Kidney (tissue), 14 donors: Measurements from ENCODE around the gene TNKS1BP1. TPM values are rescaled to one million over a fixed set of nuclear protein-coding genes. Genes with fewer than 3 reads are reported as not detected.
A peak's percentile ranks its signal among the peaks of the same experiment; 100 is the strongest.

Source experiments
- DNase-seq, 5 donors: peaks; one replicate each; pipeline ENCODE4 v3.0.0-alpha.2; 2013 to 2020
- FAIRE-seq: peaks from 2 replicates; lab custom pipeline; 2012; peaks lifted over from hg19 to GRCh38; lab: Jason Lieb, UNC
- H3K27ac ChIP-seq, 2 donors: one replicate each; pipeline ENCODE4 v1.7.0; 2013; ENCODE audit warnings: low read depth in 2 of 2, low read length in 2 of 2, inconsistent platforms in 1 of 2
- H3K27me3 ChIP-seq: one replicate; pipeline ENCODE4 v1.7.1; 2013; ENCODE audit warnings: low read length, inconsistent platforms; ENCODE audit not compliant: control insufficient read depth, insufficient read depth
- H3K36me3 ChIP-seq, 3 donors: one replicate each; pipeline versions ENCODE4 v1.7.0 to v1.7.1; 2013; ENCODE audit warnings: low read length in 3 of 3, control low read depth in 1 of 3, inconsistent platforms in 1 of 3; ENCODE audit not compliant: insufficient read depth in 3 of 3, control insufficient read depth in 2 of 3
- H3K4me1 ChIP-seq, 3 donors: one replicate each; pipeline versions ENCODE4 v1.7.0 to v1.7.1; 2013; ENCODE audit warnings: low read length in 3 of 3, inconsistent platforms in 1 of 3, low read depth in 1 of 3; ENCODE audit not compliant: control insufficient read depth in 2 of 3, insufficient read depth in 2 of 3
- H3K4me3 ChIP-seq, 3 donors: one replicate each; pipeline versions ENCODE4 v1.7.0 to v1.8.1; 2013; ENCODE audit warnings: low read length in 3 of 3, control low read depth in 1 of 3, inconsistent platforms in 1 of 3
- H3K9ac ChIP-seq, 3 donors: one replicate each; pipeline versions ENCODE4 v1.7.0 to v1.7.1; 2013; ENCODE audit warnings: low read length in 3 of 3, control low read depth in 1 of 3, inconsistent platforms in 1 of 3
- H3K9me3 ChIP-seq, 3 donors: one replicate each; pipeline versions ENCODE4 v1.7.0 to v1.7.1; 2013; ENCODE audit warnings: low read length in 3 of 3, control low read depth in 1 of 3, inconsistent platforms in 1 of 3; ENCODE audit not compliant: control insufficient read depth in 2 of 3, insufficient read depth in 1 of 3
- intact Hi-C: fragments of 100-400 bp; cut with DNase I; formaldehyde crosslinking; loops from one replicate; pipeline ENCODE4 v1.11.1; 2022
- polyA plus RNA-seq: library from polyadenylated mRNA; stranded (reverse); fragments of 350-450 nt; fragmentation: Illumina TruSeq; extraction: RNeasy Lipid Tissue Mini Kit (QIAGEN cat#74804); gene quantifications from one replicate; pipeline ENCODE4 v1.2.3, GENCODE V29; 2014; ENCODE audit warnings: low read depth, low replicate concordance; ENCODE audit not compliant: insufficient read depth
- total RNA-seq: library from RNA; stranded (reverse); fragmentation: NEBNext Ultra II Directional; extraction: Animal tissue kit (Norgen Biotek cat#: 25700); gene quantifications from one replicate; pipeline ENCODE4 v1.2.1, GENCODE V29; 2021
- TF ChIP-seq, protein P1 (sequence below): IDR thresholded peaks from 3 replicates; pipeline ENCODE4 v1.5.1; 2012; ENCODE audit warnings: mild to moderate bottlenecking, moderate library complexity, borderline replicate concordance; ENCODE audit not compliant: insufficient read depth; ENCODE audit errors: extremely low read depth
- donor health status: control.
- donor health status: control.
- donor health status: control.
- donor health status: control.
- donor health status: control.
- donor health status: DM: yes; HTN: yes; CAD: no.
- donor health status: Normal renal cell carcinoma (clear cell type).

TNKS1BP1 gene
- total and polyA plus RNA-seq, 2 donors from 2014 or later, result 53.3 to 206 TPM

DNA sequence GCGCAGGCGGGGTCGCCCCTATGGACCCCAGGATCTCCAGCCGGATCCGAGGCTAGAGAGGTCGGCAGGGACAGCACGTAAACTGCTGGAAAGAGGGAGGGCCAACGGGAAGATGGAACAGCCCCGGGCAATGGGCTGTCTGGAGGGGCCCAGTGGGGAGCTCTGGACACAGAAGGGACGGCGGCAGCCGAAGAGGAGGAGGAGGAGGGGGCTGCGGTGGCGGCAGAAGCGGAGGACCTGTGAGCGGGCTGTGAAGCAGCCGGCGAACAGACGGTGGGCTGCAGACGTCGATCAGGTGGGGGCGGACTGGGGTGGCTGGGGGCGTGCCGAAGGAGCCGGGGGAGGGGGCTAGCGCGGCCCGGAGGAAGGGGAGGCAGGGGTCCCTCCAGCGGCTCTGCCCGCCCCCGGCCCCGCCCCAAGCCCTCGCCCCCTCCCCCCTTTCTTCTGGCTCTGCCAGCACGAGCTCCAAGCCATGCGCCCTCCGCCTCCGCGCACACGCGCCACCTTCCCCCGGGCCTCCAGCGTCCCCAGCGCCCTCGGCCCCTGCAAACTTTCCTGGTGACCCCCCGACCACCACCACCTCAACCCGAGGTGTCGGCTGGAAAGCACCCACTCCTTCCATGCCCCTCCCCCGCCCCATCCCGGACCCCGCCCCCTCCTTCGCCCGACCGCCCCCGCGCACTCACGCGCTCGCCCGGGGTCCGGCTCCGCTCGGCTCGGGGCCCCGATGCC, 432 bp downstream of the TNKS1BP1 start:
- Histone ChIP-seq H3K27me3 (no peaks in the 10 kb centered on the region), H3K9me3 (no peaks in the 10 kb centered on the region), H3K4me1 (peaks cover 12 to 26% (median 26%) of the 10 kb centered on the region in 3 donors), H3K9ac (peak overlapping the region; percentile 35 to 86 (median 84)), H3K27ac (peak overlapping the region; percentile 91 to 96), H3K36me3 (peaks cover 10 to 23% (median 17%) of the 10 kb centered on the region in 3 donors), H3K4me3 (peak overlapping the region; percentile 55 to 78 (median 70))
- TF ChIP-seq, protein P1, sequence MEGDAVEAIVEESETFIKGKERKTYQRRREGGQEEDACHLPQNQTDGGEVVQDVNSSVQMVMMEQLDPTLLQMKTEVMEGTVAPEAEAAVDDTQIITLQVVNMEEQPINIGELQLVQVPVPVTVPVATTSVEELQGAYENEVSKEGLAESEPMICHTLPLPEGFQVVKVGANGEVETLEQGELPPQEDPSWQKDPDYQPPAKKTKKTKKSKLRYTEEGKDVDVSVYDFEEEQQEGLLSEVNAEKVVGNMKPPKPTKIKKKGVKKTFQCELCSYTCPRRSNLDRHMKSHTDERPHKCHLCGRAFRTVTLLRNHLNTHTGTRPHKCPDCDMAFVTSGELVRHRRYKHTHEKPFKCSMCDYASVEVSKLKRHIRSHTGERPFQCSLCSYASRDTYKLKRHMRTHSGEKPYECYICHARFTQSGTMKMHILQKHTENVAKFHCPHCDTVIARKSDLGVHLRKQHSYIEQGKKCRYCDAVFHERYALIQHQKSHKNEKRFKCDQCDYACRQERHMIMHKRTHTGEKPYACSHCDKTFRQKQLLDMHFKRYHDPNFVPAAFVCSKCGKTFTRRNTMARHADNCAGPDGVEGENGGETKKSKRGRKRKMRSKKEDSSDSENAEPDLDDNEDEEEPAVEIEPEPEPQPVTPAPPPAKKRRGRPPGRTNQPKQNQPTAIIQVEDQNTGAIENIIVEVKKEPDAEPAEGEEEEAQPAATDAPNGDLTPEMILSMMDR, result no peak
- DNase-seq (peak; percentile 74 to 94 (median 83)), FAIRE-seq (no peak)
- intact Hi-C loops, result no loop called here

DNA sequence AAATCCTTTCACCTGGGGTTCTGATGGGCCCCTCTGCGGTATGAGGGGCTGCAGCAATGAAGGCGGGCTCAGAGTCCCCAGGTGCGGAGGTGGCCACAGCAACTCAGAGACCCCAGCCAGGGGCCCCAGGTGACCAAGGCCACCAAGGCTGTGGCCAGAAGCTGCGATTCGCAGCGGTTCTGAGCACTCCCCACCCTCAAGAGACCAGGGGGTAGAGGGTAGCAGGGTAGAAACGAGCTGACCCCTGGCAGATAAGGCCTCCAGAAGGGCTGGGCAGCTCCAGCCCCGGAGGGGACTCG, 948 bp downstream of the TNKS1BP1 start:
- TF ChIP-seq, protein P1, result no peak
- no peaks in the 10 kb centered on the region for H3K27me3 ChIP-seq
- peak overlapping the region; percentile 91 to 96 for H3K27ac ChIP-seq
- H3K9ac ChIP-seq, result peak overlapping the region; percentile 35 to 86 (median 84)
- H3K4me3 ChIP-seq, result peak overlapping the region; percentile 55 to 78 (median 70)
- H3K4me1 ChIP-seq, result peaks cover 12 to 26% (median 26%) of the 10 kb centered on the region in 3 donors
- H3K9me3 ChIP-seq, result no peaks in the 10 kb centered on the region
- peaks cover 10 to 20% (median 14%) of the 10 kb centered on the region in 3 donors for H3K36me3 ChIP-seq
- DNase-seq (no peak), FAIRE-seq (no peak)
- intact Hi-C loops, result no loop called here

- no peak for FAIRE-seq
- peak overlapping the region; percentile 91 to 96 for H3K27ac ChIP-seq
These were observed 1.4 kb downstream of the TNKS1BP1 start for GRCh38 chr11:57323167-57323854.

More at GRCh38 chr11:57323167-57323854, 1.4 kb downstream of the TNKS1BP1 start:
- Histone ChIP-seq H3K36me3 (peaks cover 6 to 15% (median 10%) of the 10 kb centered on the region in 3 donors), H3K27me3 (no peaks in the 10 kb centered on the region), H3K4me3 (peak overlapping the region; percentile 55 to 78 (median 70)), H3K9me3 (no peaks in the 10 kb centered on the region), H3K4me1 (peaks cover 12 to 30% (median 26%) of the 10 kb centered on the region in 3 donors), H3K9ac (peak overlapping the region in 2 of 3 donors; percentile 79 to 84)
- intact Hi-C loops, result no loop called here
- DNase-seq, result peak in 2 of 5 donors; percentile 31 to 46
- TF ChIP-seq, protein P1, result no peak
